Activated effector memory CD4-positive, alpha-beta T cell treated with Interleukin-2 at 50 U/mL for 16 hours (primary cell): ENCODE measurements around the gene OR51G2.
"Not testable (repeated sequence)": the region's sequence is repeated elsewhere in the genome, so short reads cannot be mapped to it uniquely, and the experiment has no call there.

ENCODE experiments used
- DNase-seq: peaks from one replicate; pipeline ENCODE4 v3.0.0-alpha.2; 2020

The OR51G2 gene, protein sequence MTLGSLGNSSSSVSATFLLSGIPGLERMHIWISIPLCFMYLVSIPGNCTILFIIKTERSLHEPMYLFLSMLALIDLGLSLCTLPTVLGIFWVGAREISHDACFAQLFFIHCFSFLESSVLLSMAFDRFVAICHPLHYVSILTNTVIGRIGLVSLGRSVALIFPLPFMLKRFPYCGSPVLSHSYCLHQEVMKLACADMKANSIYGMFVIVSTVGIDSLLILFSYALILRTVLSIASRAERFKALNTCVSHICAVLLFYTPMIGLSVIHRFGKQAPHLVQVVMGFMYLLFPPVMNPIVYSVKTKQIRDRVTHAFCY

DNA sequence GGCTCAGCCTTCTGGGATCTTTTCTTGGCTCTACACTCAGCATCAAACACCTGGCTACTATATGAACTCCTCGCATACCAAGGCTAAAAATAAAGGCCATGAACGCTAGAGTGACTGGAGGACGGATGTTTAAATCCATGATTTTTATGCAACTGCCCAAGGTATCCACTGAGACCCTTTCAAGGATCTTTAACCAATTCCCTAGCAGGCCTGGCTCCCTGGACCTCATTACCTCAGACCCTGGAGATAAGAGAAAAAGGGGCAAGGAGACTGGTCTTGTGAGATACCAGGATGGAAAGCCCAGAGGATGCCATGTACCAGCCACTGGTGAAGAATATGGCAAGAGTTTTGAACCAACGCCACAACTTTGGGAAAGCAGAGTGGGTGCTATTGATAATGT is at the start of gene OR51G2:
Gene OR51G2 (minus strand): TSS at position 101 of the 400 bp plus-strand sequence. CDS start 3,687 bp downstream, outside the sequence.
- no peak for DNase-seq

DNA sequence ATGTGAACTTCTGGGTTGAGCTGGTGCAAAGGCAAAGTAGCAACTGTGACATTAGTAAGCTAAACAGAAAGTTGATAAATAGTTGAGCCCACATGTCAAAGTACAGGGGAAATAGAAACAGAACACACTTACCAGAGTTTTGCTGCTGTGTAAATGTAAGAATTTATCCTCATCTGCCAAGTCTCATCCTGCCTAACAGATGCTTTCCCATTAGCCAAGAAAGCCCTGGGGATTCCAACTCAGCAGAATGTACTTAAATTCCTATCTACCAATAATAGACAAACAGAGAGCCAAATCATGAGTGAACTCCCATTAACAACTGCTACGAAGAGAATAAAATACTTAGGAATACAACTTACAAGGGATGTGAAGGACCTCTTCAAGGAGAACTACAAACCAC is 43.7 kb upstream of the OR51G2 start:
- DNase-seq: no peak

DNA sequence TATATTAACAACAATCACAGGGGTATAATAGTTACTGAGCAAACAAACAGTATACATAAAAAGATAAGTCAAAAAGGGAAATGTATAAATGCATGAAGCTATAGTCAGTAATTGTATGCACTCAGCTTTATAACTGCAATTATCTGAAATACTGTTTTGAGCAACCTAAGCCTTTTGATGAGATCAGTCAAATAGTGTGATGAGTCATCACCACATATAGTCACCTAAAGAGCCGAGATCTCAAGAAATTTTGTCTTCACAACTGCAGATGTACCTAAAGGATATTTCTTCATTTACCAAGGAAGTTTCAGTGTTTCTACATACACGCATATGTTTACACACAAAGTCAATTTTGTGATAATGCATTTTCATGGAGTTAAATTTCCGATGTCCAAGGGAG is 41.7 kb upstream of the OR51G2 start:
- DNase-seq: no peak

DNA sequence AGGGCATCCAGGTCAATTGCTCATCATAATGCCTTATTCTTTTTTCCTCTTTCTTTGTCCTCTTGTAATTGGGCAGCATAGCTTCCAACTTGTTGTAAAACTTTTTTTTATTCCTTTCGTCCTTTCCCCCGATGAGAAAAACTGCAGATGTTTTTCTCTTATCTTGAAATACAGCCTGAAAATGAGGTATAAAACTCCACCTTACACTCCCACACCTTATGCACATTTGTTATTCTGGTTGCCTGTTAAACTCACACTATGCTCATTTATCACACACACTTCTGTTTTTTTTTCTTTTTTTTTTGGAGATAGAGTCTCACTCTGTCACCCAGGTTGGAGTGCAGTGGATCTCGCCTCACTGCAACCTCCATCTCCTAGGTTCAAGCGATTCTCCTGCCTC is 38.2 kb upstream of the OR51G2 start:
- DNase-seq: no peak

DNA sequence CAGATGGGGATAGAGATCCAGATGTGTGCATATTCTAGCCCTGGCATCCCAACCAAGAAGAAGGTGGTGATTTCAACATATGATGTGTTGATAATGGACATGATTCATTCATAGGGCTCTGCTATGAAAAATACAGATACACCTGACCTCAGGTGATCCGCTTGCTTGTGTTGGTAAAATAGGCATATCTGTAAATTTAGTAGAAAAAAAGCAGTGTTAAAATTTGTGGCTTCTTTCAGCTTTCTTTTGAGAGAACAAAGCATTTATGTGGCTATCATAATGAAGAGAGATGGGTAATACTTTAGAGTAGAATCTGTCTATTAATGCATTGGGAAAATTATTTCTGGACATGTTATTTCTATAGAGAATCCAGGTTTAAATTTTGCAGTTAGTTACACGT is 36.5 kb upstream of the OR51G2 start, which contains the start of gene OR51A2:
Gene OR51A2 (minus strand): TSS at position 101 of the 400 bp plus-strand sequence. CDS start 0 bp downstream, at position 101.
- not testable (repeated sequence) for DNase-seq

DNA sequence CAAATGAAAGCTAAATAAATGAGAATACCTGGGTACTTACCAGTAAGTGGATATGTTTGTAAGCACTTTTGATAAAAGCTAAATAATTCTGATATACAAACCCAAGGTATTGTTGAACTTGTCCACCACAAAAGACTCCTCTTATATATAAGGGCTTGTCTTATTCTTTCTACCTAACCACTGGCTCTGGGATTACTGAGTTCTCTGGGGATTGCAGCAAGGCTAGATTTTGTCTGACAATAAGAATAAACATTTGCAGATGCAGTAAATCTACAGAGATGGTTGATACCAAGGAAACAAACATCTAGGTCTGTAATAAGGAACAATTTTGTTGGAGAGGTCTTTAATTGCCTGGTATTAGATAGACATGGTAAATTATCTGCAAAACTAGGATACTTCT is 28.4 kb upstream of the OR51G2 start, which contains the start of gene OR51A4:
Gene OR51A4 (minus strand): TSS at position 101 of the 400 bp plus-strand sequence. CDS start 505 bp downstream, outside the sequence.
- DNase-seq: no peak

DNA sequence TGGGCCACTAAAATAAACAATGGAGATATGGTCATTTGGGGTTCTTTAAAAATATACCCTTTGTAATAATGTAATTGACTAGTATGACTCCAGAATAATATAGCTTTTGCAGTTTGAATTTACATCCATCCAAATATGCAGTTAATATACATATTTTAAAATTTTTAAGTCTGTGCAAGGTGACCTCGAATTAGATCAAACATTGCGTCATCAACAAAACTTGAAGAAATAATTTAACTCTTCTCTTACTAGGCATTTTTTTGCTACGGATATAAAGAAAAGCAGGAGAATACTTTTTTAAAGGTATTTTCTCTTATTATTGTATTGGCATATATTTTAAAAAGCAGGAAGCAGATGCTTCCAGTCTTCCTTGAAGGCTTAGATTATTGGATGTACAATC is 17.6 kb upstream of the OR51G2 start:
- DNase-seq: no peak

DNA sequence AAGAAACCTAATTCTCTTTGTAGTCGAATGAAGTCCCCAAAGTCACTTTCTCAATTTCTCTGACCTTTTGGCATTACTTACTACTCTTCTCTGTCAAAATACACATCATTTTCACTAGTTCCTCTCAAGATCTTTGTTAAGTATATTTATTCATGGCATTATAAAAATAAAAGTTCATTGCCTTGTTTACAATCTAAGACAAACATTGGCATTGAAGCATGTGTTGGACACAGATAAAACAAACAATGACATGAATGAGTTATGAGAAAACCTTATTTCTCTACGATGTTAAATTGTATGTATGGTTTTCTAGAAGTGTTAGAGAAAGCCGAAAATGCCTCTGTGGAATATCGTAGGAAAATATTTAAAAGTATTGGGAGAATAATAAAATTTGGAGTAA is 13.6 kb upstream of the OR51G2 start:
- DNase-seq: no peak

DNA sequence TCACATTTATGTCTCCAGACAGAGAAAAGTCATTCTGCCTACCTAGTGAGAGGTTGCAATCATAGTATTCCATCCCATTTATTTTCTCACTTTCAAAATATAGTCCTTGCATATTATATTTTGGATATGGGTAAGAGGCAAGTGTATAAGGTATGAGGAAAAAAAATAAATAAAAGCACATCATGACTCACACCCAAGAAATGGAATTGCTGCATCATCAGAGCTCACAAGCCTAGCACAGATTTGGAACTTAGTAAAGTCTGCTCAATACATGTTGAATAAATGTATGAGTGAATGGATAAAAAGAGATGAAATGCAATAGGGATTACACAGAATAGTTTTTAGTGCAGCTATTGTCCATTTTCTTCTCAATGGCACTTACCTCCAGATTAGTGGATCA is 7.5 kb upstream of the OR51G2 start:
- no peak for DNase-seq

DNA sequence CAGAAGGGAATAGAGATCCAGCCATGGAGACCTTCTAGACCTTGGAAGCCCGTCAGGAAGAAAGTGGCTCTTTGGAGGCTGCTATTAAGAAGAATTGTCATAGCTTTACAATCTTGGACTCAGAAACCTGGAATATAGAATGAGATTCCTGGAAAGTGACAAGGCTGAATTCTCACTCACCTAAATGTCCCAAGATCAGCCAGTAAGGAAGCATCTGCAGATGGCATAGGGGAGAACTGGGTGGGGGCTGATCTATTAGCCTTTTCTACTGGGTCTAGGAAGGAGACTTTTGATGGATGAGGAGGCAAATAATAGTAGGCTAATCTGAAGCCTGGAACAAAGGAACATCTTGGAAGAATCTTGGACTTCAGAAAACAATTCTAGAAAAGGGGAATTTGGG is 5.1 kb upstream of the OR51G2 start, which contains the start of gene OR51G1:
Gene OR51G1 (minus strand): TSS at position 101 of the 400 bp plus-strand sequence. CDS start 0 bp downstream, at position 101.
- no peak for DNase-seq

DNA sequence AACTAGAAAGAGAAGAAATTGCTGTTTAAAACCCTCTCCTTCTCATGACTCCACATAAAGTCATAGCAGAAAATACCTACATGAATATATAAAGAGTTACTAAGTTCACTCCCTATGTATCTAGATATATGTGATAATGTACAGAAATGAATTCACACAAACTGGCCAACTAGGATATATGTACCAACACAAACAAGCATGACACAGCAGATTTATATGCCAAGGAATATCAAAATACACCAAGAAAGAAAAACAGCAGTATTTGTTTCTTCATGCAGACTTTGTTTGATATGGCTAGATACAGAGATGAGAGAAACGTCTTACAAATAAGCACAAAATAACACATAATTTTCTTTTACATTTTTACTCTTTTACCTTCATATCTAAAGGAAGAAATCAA is 3.2 kb upstream of the OR51G2 start:
- DNase-seq: no peak

DNA sequence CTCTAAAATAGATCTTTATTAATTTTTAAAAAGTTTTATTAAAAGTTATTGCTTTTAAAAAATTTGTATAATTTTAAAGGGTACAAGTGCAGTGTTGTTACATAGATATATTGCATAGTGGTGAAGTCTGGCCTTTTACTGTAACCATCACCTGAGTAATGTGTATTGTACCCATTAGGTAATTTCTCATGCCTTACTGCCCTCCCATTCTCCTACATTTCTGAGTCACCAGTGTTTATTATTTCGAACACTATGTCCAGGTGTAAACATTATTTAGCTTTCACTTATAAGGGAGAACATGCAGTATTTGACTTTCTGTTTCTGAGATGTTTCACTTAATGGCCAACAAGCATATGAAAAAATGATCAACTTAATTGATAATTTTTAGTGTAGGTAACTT is 2.6 kb upstream of the OR51G2 start:
- DNase-seq: no peak

DNA sequence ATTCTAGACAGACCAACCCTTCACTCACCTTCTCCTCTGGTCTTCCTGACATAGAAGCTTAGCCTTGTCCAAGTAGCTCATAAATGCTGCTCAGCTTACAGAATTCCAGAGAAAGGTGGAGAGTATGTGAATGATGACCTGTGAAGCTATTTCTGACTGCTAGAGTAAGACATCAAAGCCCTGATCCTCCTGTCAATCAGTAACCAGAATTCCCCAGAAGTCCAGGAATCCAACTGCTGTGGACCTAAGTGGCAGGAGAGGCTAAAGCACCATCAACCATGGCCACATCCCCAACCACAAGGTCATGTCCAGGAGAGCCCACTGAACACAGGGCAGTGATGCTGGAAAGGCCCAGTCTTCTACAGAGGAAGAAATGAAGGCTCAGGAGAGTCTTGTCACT is 2.6 kb downstream of the OR51G2 start:
- no peak for DNase-seq

DNA sequence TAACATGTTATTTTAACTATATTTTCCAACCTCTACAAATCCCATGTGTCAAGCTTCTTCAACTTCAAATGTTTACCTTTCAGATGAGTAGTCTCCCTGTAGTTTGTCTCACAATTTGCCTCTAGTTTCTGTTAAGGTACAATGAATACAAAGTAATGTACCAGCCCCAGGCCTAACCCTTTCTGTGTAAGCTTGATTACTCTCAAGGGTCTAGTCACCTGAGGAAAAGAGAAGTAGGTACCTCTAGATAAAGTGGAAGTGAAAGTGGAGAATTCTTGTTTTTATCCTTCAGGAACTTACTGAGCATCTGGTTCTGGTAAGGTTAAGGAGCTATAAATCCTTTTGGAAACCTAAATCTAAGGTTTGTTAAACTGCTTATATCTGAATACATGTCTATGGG is 15.7 kb downstream of the OR51G2 start, which contains the start of gene OR51A7:
Gene OR51A7 (plus strand): TSS at position 300 of the 400 bp plus-strand sequence. CDS start 3,587 bp downstream, outside the sequence.
- DNase-seq: no peak

DNA sequence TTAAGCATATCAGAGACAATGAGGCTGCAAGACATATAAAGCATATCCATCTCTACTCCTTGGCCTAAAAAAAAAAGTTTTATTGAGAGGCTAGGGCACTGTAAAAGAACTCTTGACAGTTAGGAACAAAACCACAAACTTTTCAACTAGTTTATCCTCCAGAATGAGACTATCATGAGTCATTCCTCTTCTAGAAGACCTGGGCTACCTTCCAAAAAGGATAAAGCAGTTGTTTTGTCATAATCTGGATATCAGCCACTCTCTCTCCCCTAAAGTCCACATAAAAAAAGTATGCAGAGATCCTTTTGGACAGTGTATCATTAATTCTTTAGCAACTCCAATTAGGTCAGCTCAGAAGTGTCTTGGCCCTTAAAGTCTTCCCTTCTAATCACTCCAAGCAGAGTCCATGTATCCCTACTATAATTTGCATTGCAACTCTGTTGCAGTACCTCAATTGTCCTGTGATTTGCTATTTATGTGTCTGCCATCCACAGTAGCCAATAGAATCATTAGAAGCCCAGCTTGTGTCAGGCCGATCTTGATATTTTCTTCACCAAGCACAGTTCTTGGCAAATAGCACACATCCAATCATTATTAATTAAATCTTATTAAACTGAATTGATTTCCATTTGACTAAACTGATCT is 27.0 kb downstream of the OR51G2 start:
- DNase-seq: no peak

DNA sequence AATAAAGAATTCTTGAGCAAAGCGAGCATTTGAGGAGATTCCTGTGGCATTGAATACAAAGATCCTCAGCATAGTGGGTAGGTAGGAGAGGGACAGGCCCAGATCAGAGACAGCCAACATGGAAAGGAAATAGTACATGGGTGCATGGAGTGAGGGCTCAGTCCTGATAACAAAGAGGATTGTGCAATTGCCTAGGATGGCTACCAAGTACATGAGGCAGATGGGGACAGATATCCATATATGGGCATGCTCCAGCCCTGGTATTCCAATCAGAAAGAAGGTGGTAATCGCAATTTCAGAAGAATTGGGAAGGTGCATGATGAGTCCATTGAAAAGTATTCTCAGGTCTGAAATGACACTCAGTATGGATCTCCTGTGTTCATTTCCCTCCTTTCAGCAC is 28.9 kb downstream of the OR51G2 start:
- DNase-seq: no peak

DNA sequence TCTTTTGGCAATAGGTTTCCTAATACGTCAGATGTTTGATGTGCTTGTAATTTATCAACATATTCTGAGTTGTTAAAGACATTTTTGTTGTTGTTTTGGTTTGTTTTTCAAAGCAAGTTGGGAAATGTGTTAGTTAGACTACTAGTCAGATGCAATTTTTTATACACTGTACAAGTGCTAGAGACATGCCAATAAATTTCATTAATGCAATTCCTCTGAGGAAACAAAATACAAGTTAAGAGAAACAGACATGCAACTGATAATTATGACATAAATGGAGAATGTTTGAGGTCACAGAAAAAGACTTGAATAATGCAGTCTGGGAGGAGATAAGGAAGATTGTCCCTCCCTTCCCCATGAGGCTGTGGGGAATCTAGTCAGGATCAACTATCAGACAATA is 31.6 kb downstream of the OR51G2 start:
- DNase-seq: no peak

DNA sequence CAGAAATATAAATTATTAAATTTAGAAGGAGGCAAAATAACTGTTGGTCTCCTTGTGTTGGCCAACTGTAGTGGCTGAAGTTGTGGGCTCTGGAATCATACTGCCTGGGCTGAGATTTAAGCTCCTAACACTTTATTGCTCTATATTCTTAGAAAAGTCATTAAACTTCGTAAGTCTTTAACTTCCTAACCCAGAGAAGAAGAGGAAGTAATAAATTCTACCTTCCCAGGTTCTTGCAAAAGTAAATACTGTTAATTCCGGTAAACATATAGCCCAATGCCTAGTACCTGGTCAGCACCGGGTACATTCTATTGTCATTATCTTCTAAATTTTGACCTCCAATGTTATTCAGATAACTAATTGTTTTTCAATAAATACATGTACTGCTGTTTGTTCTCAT is 33.0 kb downstream of the OR51G2 start:
- DNase-seq: no peak

DNA sequence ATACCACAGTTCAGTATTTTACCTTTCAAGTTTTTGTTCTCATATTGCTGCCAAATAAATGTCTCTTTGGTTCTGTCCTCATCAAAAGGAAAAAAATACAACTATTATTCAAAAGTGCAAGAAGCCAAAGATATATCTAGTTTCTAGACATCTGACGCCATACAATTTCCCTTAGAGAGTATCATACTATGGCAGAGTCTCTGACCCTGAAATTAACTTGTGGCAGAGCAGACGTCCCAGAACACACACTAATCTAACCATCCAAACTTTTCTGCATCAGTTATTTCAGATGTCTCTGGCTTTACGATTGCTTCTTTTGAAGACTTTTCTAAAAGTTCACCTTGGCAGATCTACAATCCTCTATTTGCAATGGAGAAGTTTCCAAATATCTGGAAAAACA is 34.8 kb downstream of the OR51G2 start:
- DNase-seq: no peak

DNA sequence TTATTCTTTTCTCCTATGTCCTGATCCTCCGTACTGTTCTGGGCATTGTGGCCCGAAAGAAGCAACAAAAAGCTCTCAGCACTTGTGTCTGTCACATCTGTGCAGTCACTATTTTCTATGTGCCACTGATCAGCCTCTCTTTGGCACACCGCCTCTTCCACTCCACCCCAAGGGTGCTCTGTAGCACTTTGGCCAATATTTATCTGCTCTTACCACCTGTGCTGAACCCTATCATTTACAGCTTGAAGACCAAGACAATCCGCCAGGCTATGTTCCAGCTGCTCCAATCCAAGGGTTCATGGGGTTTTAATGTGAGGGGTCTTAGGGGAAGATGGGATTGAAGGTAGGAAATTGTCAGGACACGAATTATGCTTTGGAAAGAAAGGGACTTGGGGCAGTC is 36.6 kb downstream of the OR51G2 start:
- no peak for DNase-seq

DNA sequence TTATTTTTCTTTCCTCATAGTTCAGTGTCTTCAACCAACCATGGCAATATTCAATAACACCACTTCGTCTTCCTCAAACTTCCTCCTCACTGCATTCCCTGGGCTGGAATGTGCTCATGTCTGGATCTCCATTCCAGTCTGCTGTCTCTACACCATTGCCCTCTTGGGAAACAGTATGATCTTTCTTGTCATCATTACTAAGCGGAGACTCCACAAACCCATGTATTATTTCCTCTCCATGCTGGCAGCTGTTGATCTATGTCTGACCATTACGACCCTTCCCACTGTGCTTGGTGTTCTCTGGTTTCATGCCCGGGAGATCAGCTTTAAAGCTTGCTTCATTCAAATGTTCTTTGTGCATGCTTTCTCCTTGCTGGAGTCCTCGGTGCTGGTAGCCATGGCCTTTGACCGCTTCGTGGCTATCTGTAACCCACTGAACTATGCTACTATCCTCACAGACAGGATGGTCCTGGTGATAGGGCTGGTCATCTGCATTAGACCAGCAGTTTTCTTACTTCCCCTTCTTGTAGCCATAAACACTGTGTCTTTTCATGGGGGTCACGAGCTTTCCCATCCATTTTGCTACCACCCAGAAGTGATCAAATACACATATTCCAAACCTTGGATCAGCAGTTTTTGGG is 37.2 kb downstream of the OR51G2 start, which contains the start of gene OR51T1:
Gene OR51T1 (plus strand): TSS at position 41 of the 641 bp plus-strand sequence. CDS start 0 bp downstream, at position 41.
- DNase-seq: no peak

DNA sequence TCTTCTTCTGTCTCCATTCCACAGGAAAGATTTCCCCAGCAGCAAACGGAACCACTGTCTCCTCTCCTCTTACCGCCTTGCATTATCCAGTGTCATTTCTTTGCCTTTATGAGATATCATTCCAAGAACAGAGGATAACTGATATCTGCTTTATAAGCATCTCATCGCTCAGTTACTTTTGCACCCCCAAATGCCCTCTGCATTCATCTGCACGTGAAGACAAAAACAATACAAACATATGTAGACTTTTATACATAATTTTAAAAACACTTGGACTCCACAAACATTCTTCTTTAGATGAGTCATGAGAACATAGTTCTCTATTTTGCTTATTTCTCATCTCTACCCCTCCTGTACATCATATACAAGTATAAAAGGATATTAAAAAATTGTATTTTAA is 38.0 kb downstream of the OR51G2 start:
- no peak for DNase-seq

DNA sequence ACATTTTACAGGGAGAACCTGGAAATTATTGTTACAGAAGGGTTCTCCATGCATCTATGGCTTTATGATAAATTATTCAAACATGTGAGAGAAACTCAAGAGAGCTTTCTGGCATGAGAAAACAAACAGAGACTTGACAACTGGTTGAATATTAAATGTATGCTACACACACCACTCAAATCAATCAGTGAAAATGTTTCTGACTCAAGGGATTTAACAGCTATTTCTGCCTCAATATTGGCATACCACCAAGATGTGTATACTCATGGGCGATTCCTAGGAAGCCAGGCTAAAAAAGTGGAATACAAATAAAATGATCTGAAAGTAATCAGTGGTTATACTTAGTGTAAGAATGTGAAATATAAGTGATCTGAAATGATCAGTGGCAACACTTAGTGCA is 53.3 kb downstream of the OR51G2 start:
- no peak for DNase-seq

DNA sequence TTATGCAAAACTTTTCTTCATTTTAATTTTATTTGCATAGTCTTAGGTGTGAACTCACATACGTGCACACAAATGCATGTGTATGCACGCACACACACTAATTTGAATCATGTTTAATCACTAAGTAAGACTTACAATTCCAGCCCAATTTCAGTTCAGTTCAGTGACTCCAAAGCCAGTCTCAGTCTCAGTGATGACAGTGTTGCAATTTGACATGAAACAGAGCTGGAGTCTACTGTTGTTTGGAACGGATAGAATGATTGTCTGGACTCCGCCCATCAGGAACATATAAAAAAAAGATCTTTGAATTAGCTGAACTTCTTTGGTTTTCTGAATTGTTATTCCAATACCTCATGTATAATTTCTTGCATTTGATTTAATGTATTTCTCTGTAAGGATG is 55.3 kb downstream of the OR51G2 start:
- no peak for DNase-seq
